ENCODE data around the gene CCR4.
A peak's percentile ranks its signal among the peaks of the same experiment; 100 is the strongest.
"Not testable (repeated sequence)": the region's sequence is repeated elsewhere in the genome, so short reads cannot be mapped to it uniquely, and the experiment has no call there.

Gene CCR4

GRCh38 chr3:32972482-32973146 is 21.2 kb downstream of the CCR4 start:
- in situ Hi-C loops (cut with MboI; ENCODE audit: low pct_unique_long_range_greater_than_20kb, low sequenced_read_pairs) = no loop called here
- no peak for DNase-seq

- in situ Hi-C loops (cut with MboI; ENCODE audit: low pct_unique_long_range_greater_than_20kb, low sequenced_read_pairs) = no loop called here
- no peak for DNase-seq
Observed at GRCh38 chr3:32973982-32974381, 22.5 kb downstream of the CCR4 start.

GRCh38 chr3:32975891-32976595 is 24.6 kb downstream of the CCR4 start:
- no peak for DNase-seq
- in situ Hi-C loops (cut with MboI; ENCODE audit: low pct_unique_long_range_greater_than_20kb, low sequenced_read_pairs) = no loop called here

GRCh38 chr3:32977861-32978260 is 26.4 kb downstream of the CCR4 start:
- in situ Hi-C loops (cut with MboI; ENCODE audit: low pct_unique_long_range_greater_than_20kb, low sequenced_read_pairs) = no loop called here
- no peak for DNase-seq

GRCh38 chr3:32978331-32978730 is 26.9 kb downstream of the CCR4 start:
- in situ Hi-C loops (cut with MboI; ENCODE audit: low pct_unique_long_range_greater_than_20kb, low sequenced_read_pairs) = no loop called here
- no peak for DNase-seq

- DNase-seq = no peak
- in situ Hi-C loops (cut with MboI; ENCODE audit: low pct_unique_long_range_greater_than_20kb, low sequenced_read_pairs) = no loop called here
Observed at GRCh38 chr3:32983124-32983523, 31.7 kb downstream of the CCR4 start.

GRCh38 chr3:32984918-32985317 is 33.5 kb downstream of the CCR4 start:
- in situ Hi-C loops (cut with MboI; ENCODE audit: low pct_unique_long_range_greater_than_20kb, low sequenced_read_pairs) = not testable (repeated sequence)
- peak; percentile 16 for DNase-seq

GRCh38 chr3:32989171-32989570 is 37.7 kb downstream of the CCR4 start:
- DNase-seq = no peak
- in situ Hi-C loops (cut with MboI; ENCODE audit: low pct_unique_long_range_greater_than_20kb, low sequenced_read_pairs) = no loop called here

- in situ Hi-C loops (cut with MboI; ENCODE audit: low pct_unique_long_range_greater_than_20kb, low sequenced_read_pairs) = no loop called here
- no peak for DNase-seq
Observed at GRCh38 chr3:32990116-32990515, 38.7 kb downstream of the CCR4 start.

- in situ Hi-C loops (cut with MboI; ENCODE audit: low pct_unique_long_range_greater_than_20kb, low sequenced_read_pairs) = no loop called here
- no peak for DNase-seq
Observed at GRCh38 chr3:32991781-32992180, 40.3 kb downstream of the CCR4 start.

- no peak for DNase-seq
- in situ Hi-C loops (cut with MboI; ENCODE audit: low pct_unique_long_range_greater_than_20kb, low sequenced_read_pairs) = no loop called here
Observed at GRCh38 chr3:32992310-32992686, 40.9 kb downstream of the CCR4 start.

GRCh38 chr3:32994045-32994444 is 42.6 kb downstream of the CCR4 start:
- in situ Hi-C loops (cut with MboI; ENCODE audit: low pct_unique_long_range_greater_than_20kb, low sequenced_read_pairs) = no loop called here
- DNase-seq = no peak

- no peak for DNase-seq
- in situ Hi-C loops (cut with MboI; ENCODE audit: low pct_unique_long_range_greater_than_20kb, low sequenced_read_pairs) = no loop called here
Observed at GRCh38 chr3:32995098-32995497, 43.7 kb downstream of the CCR4 start.

GRCh38 chr3:32996048-32996754 is 44.8 kb downstream of the CCR4 start:
- DNase-seq = no peak
- in situ Hi-C loops (cut with MboI; ENCODE audit: low pct_unique_long_range_greater_than_20kb, low sequenced_read_pairs) = no loop called here

- in situ Hi-C loops (cut with MboI; ENCODE audit: low pct_unique_long_range_greater_than_20kb, low sequenced_read_pairs) = no loop called here
- no peak for DNase-seq
Observed at GRCh38 chr3:32996755-32997091, 45.3 kb downstream of the CCR4 start.

GRCh38 chr3:32998631-32999451 is 47.4 kb downstream of the CCR4 start:
- no peak for DNase-seq
- in situ Hi-C loops (cut with MboI; ENCODE audit: low pct_unique_long_range_greater_than_20kb, low sequenced_read_pairs) = no loop called here

- in situ Hi-C loops (cut with MboI; ENCODE audit: low pct_unique_long_range_greater_than_20kb, low sequenced_read_pairs) = no loop called here
- DNase-seq = no peak
Observed at GRCh38 chr3:33000691-33001385, 49.4 kb downstream of the CCR4 start.

- DNase-seq = no peak
- in situ Hi-C loops (cut with MboI; ENCODE audit: low pct_unique_long_range_greater_than_20kb, low sequenced_read_pairs) = no loop called here
Observed at GRCh38 chr3:33001889-33002288, 50.4 kb downstream of the CCR4 start.

GRCh38 chr3:33003308-33003707 is 51.9 kb downstream of the CCR4 start:
- in situ Hi-C loops (cut with MboI; ENCODE audit: low pct_unique_long_range_greater_than_20kb, low sequenced_read_pairs) = no loop called here
- no peak for DNase-seq
